HepG2 (cell line): ENCODE measurements around the gene PTPRD. TPM values are rescaled to one million over a fixed set of nuclear protein-coding genes. Genes with fewer than 3 reads are reported as not detected.
"Not testable (repeated sequence)": the region's sequence is repeated elsewhere in the genome, so short reads cannot be mapped to it uniquely, and the experiment has no call there.

ENCODE experiments used
- ATAC-seq: fragments of 200-7000 bp; cut with Tn5 transposase; 3 replicates; pipeline ENCODE4 v1.9.1; 2020; ENCODE audit warnings: mild to moderate bottlenecking, moderate library complexity
- BruUV-seq: library from RNA; stranded (reverse); fragments of 400-500 nt; replicated peaks from 2 replicates; lab custom pipeline; 2021; lab: Mats Ljungman, UMichigan
- CTCF ChIA-PET: fragments of 300-600 bp; formaldehyde crosslinking; extraction: SDS; loops from one replicate; lab custom pipeline; 2021; ENCODE audit warnings: low total read pairs, inconsistent platforms, low intra/inter-chr PET ratio; lab: Yijun Ruan, JAX
- POLR2A ChIA-PET: fragments of 350-600 bp; sonication (Branson Sonifier 250); formaldehyde crosslinking; loops from one replicate; lab custom pipeline; 2020; ENCODE audit warnings: antibody characterized with exemption, inconsistent platforms; lab: Yijun Ruan, JAX
- DNase-seq: peaks from one replicate; pipeline ENCODE4 v3.0.0-alpha.2; 2015; ENCODE audit warnings: low spot score
- FAIRE-seq: peaks from 3 replicates; lab custom pipeline; 2011; peaks lifted over from hg19 to GRCh38; lab: Jason Lieb, UNC
- H2AFZ ChIP-seq: one replicate; pipeline ENCODE4 v1.6.1; 2011; ENCODE audit warnings: low read length, inconsistent platforms
- H3K27ac ChIP-seq: fragments of 300-600 bp; 3 replicates; pipeline ENCODE4 v1.8.0; 2011; ENCODE audit warnings: mixed run types, mild to moderate bottlenecking, mixed read lengths, low read length, inconsistent platforms; ENCODE audit not compliant: insufficient read depth; ENCODE audit errors: extremely low read length
- H3K27me3 ChIP-seq, 2 experiments: fragments of 200-600 bp in 1 of 2; 2 replicates in 1 of 2; 3 replicates in 1 of 2; pipeline versions ENCODE4 v1.6.0 to v1.8.0; 2011; ENCODE audit warnings: low read length in 2 of 2, mild to moderate bottlenecking in 2 of 2, moderate library complexity in 2 of 2, inconsistent platforms in 1 of 2; ENCODE audit not compliant: insufficient read depth in 2 of 2, control insufficient read depth in 1 of 2
- H3K36me3 ChIP-seq, 2 experiments: fragments of 200-600 bp in 1 of 2; replicated peaks in 1 of 2; 2 replicates in 1 of 2; 3 replicates in 1 of 2; pipeline versions ENCODE4 v1.5.1 to v1.8.0; 2011; ENCODE audit warnings: low read length in 2 of 2, inconsistent platforms in 1 of 2; ENCODE audit not compliant: insufficient read depth in 2 of 2, control insufficient read depth in 1 of 2
- H3K4me1 ChIP-seq: 2 replicates; pipeline ENCODE4 v1.5.1; 2012; ENCODE audit warnings: low read length, inconsistent platforms; ENCODE audit not compliant: insufficient read depth
- H3K4me2 ChIP-seq: 2 replicates; pipeline ENCODE4 v1.6.0; 2011; ENCODE audit warnings: low read depth, low read length, inconsistent platforms
- H3K4me3 ChIP-seq, 3 experiments: fragments of 200-600 bp in 1 of 3; sonication (generic), shearing (Covaris generic) in 1 of 3; replicated peaks in 1 of 3; 2 replicates each; pipeline ENCODE4 v1.5.1; 2011 to 2016; ENCODE audit warnings: low read length in 3 of 3, inconsistent platforms in 2 of 3, low read depth in 2 of 3, mild to moderate bottlenecking in 2 of 3, control low read depth in 1 of 3, mixed read lengths in 1 of 3; ENCODE audit not compliant: insufficient read depth in 1 of 3
- H3K79me2 ChIP-seq: one replicate; pipeline ENCODE4 v1.6.1; 2011; ENCODE audit warnings: low read length, inconsistent platforms; ENCODE audit not compliant: insufficient read depth
- H3K9ac ChIP-seq: 2 replicates; pipeline ENCODE4 v1.6.0; 2011; ENCODE audit warnings: mild to moderate bottlenecking, low read depth, low read length, inconsistent platforms; ENCODE audit not compliant: insufficient read depth
- H3K9me3 ChIP-seq: 2 replicates; pipeline ENCODE4 v1.5.1; 2012; ENCODE audit warnings: mild to moderate bottlenecking, low read length
- H4K20me1 ChIP-seq: 2 replicates; pipeline ENCODE4 v1.6.0; 2011; ENCODE audit warnings: inconsistent platforms, mild to moderate bottlenecking, low read length, moderate library complexity; ENCODE audit not compliant: insufficient read depth
- MAFF ChIP-seq: IDR thresholded peaks from 2 replicates; pipeline ENCODE4 v1.6.1; 2011; ENCODE audit warnings: low read depth, low read length, improper control_type of control experiment
- MAFK ChIP-seq, 2 experiments: IDR thresholded peaks in 1 of 2; conservative IDR thresholded peaks in 1 of 2; 2 replicates each; pipeline ENCODE4 v1.6.1; 2011; ENCODE audit warnings: improper control_type of control experiment in 2 of 2, low read length in 2 of 2
- ZFX ChIP-seq: sonication (generic); formaldehyde crosslinking; IDR thresholded peaks from 2 replicates; pipeline ENCODE4 v1.4.0; 2020; ENCODE audit warnings: mild to moderate bottlenecking, low read depth, missing genetic modification reagents, moderate library complexity
- WGBS: methylation state at CpG from one replicate; pipeline ENCODE4 v1.1.6; 2017; ENCODE audit warnings: low lambda C conversion rate; 5-methylcytosine and 5-hydroxymethylcytosine counted together
- in situ Hi-C: cut with HindIII; loops from 2 replicates; pipeline ENCODE4 v1.10.0; 2017; ENCODE audit warnings: low pct_unique_long_range_greater_than_20kb; ENCODE audit not compliant: extremely low pct_ligation_motif_present
- intact Hi-C: fragments of 100-400 bp; cut with micrococcal nuclease; formaldehyde crosslinking; loops from one replicate; pipeline ENCODE4 v1.10.0; 2022; ENCODE audit not compliant: unreplicated experiment
- polyA plus RNA-seq, 8 experiments: library from polyadenylated mRNA; depleted of rRNA in 3 of 8; stranded (reverse) in 7 of 8; unstranded in 1 of 8; fragments of >200 nt; fragmentation: Illumina TruSeq in 4 of 8; extraction: Trizol in 4 of 8; gene quantifications; 2 replicates each; pipeline versions ENCODE4 v1.2.1 to v1.2.3, GENCODE V29; 2011 to 2016; ENCODE audit warnings: low read depth in 4 of 8, missing spikeins in 1 of 8, mixed read lengths in 1 of 8; ENCODE audit not compliant: insufficient read depth in 1 of 8
- total RNA-seq, 5 experiments: library from RNA; depleted of rRNA; stranded (reverse); fragments of >200 nt; fragmentation: Illumina TruSeq; extraction: Trizol; gene quantifications; 2 replicates each; pipeline ENCODE4 v1.2.3, GENCODE V29; 2016; ENCODE audit warnings: low read depth in 1 of 5
- TF ChIP-seq, protein P1 (sequence below): sonication (generic); formaldehyde crosslinking; IDR thresholded peaks from 2 replicates; pipeline ENCODE4 v1.4.0; 2020; ENCODE audit warnings: mild to moderate bottlenecking, missing genetic modification reagents

The PTPRD gene
- total and polyA plus RNA-seq, 2 of the 13 experiments (the other 11 are each of a cell fraction or from before 2014, with no cell fraction given), result 0.05 TPM; not detected in 1

DNA sequence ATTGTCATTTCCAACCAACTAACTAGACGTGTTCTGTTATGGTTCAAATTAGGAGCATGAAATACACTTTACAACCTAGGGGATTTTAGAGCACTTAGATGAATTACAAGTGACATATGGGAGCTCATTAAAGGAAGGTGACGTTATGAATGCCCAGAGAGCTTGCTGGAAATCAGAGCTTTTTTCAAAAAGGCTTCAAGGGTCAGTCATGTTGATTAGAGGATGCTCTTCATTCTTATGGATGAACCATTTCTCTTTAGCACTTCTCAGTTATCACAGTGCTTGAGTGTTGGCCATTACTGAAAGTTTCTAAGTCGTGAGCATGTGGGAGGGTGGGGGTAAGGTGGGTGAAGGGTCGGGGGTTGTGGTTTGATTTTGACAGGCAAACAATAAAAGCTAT is 1567.7 kb downstream of the PTPRD start (continued):
- TF ChIP-seq, protein P1, sequence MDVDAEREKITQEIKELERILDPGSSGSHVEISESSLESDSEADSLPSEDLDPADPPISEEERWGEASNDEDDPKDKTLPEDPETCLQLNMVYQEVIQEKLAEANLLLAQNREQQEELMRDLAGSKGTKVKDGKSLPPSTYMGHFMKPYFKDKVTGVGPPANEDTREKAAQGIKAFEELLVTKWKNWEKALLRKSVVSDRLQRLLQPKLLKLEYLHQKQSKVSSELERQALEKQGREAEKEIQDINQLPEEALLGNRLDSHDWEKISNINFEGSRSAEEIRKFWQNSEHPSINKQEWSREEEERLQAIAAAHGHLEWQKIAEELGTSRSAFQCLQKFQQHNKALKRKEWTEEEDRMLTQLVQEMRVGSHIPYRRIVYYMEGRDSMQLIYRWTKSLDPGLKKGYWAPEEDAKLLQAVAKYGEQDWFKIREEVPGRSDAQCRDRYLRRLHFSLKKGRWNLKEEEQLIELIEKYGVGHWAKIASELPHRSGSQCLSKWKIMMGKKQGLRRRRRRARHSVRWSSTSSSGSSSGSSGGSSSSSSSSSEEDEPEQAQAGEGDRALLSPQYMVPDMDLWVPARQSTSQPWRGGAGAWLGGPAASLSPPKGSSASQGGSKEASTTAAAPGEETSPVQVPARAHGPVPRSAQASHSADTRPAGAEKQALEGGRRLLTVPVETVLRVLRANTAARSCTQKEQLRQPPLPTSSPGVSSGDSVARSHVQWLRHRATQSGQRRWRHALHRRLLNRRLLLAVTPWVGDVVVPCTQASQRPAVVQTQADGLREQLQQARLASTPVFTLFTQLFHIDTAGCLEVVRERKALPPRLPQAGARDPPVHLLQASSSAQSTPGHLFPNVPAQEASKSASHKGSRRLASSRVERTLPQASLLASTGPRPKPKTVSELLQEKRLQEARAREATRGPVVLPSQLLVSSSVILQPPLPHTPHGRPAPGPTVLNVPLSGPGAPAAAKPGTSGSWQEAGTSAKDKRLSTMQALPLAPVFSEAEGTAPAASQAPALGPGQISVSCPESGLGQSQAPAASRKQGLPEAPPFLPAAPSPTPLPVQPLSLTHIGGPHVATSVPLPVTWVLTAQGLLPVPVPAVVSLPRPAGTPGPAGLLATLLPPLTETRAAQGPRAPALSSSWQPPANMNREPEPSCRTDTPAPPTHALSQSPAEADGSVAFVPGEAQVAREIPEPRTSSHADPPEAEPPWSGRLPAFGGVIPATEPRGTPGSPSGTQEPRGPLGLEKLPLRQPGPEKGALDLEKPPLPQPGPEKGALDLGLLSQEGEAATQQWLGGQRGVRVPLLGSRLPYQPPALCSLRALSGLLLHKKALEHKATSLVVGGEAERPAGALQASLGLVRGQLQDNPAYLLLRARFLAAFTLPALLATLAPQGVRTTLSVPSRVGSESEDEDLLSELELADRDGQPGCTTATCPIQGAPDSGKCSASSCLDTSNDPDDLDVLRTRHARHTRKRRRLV (CRISPR knock-in tag), result no peak
- no peak for TF ChIP-seq ZFX (CRISPR knock-in tag)

DNA sequence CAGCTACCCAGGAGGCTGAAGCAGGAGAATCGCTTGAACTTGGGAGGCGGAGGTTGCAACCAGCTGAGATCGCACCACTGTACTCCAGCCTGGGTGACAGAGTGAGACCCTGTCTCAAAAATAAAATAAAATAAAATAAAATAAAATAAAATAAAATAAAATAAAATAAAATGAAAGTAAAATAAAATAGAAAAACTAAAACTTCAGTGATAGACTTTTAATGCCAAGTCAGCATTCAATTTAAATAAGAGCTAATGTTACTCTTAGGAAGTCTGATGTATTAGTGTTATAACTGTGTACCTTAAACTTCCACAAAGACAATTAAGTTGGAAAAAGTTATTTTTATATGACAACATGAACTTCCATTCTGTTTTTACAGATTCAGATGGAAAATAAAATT is 1569.0 kb downstream of the PTPRD start:
- H3K79me2 ChIP-seq, DNase-seq, H3K36me3 ChIP-seq, in situ Hi-C loops, ATAC-seq, H3K4me2 ChIP-seq, BruUV-seq, H3K27me3 ChIP-seq, H4K20me1 ChIP-seq, CTCF ChIA-PET, H3K9ac ChIP-seq, H3K4me1 ChIP-seq, POLR2A ChIA-PET, intact Hi-C loops, H2AFZ ChIP-seq, H3K27ac ChIP-seq: not testable (repeated sequence)
- WGBS, result 90% methylated on average over 3 of the region's 3 CpGs
- H3K9me3 ChIP-seq, result peaks cover 35% of the 10 kb centered on the region; the same call in 1 of the 2 replicates
- TF ChIP-seq MAFF (peak; percentile 75), MAFK (conservative IDR thresholded peaks at IDR 0.05 in 1 of 2, IDR thresholded peaks at IDR 0.05 in 1 of 2; ENCODE audit: low read length in 2 of 2) (peak; percentile 76 to 89)
- TF ChIP-seq, all 625 proteins: peak for 2; not testable (repeated sequence) for 623
- not testable (repeated sequence) for FAIRE-seq, H3K4me3 ChIP-seq
